ENCODE data around the gene ZNF682. TPM values are rescaled to one million over a fixed set of nuclear protein-coding genes. Genes with fewer than 3 reads are reported as not detected.

The ZNF682 gene
- total RNA-seq, 1 experiment from 2014 or later: 3.9 TPM

GRCh38 chr19:19956434-19957075 is 82.8 kb downstream of the ZNF682 start:
- Histone ChIP-seq H3K79me2 (ENCODE audit: low read depth) (no peaks in the 10 kb centered on the region), H3K9me3 (ENCODE audit: insufficient read depth, low read depth) (no peaks in the 10 kb centered on the region), H3K9me2 (ENCODE audit: insufficient read depth) (no peaks in the 10 kb centered on the region), H3K36me3 (ENCODE audit: low read depth) (no peaks in the 10 kb centered on the region), H3K27me3 (ENCODE audit: insufficient read depth, low read depth) (peaks cover 9% of the 10 kb centered on the region; the same call in 1 of the 2 replicates), H3K4me3 (no peak overlapping the region), H3K4me1 (replicated peaks; ENCODE audit: insufficient read depth) (no peaks in the 10 kb centered on the region), H3K4me2 (no peak overlapping the region), H3K27ac (no peak overlapping the region), H2AFZ (no peak overlapping the region), H3F3A (ENCODE audit: insufficient read depth, low read depth) (no peaks in the 10 kb centered on the region), H4K20me1 (ENCODE audit: insufficient read depth) (no peaks in the 10 kb centered on the region)
- no peak for TF ChIP-seq EZH2 (IDR thresholded peaks at IDR 0.05; ENCODE audit: low read depth)
- TF ChIP-seq, protein P1, sequence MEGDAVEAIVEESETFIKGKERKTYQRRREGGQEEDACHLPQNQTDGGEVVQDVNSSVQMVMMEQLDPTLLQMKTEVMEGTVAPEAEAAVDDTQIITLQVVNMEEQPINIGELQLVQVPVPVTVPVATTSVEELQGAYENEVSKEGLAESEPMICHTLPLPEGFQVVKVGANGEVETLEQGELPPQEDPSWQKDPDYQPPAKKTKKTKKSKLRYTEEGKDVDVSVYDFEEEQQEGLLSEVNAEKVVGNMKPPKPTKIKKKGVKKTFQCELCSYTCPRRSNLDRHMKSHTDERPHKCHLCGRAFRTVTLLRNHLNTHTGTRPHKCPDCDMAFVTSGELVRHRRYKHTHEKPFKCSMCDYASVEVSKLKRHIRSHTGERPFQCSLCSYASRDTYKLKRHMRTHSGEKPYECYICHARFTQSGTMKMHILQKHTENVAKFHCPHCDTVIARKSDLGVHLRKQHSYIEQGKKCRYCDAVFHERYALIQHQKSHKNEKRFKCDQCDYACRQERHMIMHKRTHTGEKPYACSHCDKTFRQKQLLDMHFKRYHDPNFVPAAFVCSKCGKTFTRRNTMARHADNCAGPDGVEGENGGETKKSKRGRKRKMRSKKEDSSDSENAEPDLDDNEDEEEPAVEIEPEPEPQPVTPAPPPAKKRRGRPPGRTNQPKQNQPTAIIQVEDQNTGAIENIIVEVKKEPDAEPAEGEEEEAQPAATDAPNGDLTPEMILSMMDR (conservative IDR thresholded peaks at IDR 0.05): no peak
- intact Hi-C loops (cut with micrococcal nuclease; ENCODE audit: unreplicated experiment): loop anchor here (10.0 kb wide), 1 partner anchor 312 kb away; the partner anchor contains the start of gene GMIP
- CTCF ChIA-PET: no interaction called here
- POLR2A ChIA-PET (ENCODE audit: unreplicated experiment): no interaction called here
- DNase-seq: no peak
- BruUV-seq (replicated peaks): no TSS peak

DNA sequence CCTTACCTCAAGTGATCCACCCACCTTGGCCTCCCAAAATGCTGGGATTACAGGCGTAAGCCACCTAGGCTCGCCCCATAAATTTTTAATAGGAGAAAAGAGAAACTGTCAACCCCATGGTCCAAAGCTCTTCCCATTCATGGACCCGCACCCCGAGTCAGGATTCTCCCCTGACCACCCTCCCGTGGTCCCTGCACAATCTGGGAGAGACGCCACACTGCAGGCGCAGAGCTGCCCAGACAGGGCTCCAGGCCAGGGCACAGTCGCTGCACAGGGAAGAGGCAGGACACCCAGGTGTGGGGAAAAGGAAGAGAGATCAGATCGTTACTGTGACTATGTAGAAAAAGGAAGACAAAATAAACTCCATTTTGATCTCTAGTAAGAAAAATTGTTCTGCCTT is 84.1 kb downstream of the ZNF682 start:
- no peaks in the 10 kb centered on the region for H3F3A ChIP-seq (ENCODE audit: insufficient read depth, low read depth)
- POLR2A ChIA-PET (ENCODE audit: unreplicated experiment): no interaction called here
- H3K4me1 ChIP-seq (replicated peaks; ENCODE audit: insufficient read depth): no peaks in the 10 kb centered on the region
- no peaks in the 10 kb centered on the region for H3K79me2 ChIP-seq (ENCODE audit: low read depth)
- TF ChIP-seq EZH2 (IDR thresholded peaks at IDR 0.05; ENCODE audit: low read depth): no peak
- TF ChIP-seq, protein P1 (conservative IDR thresholded peaks at IDR 0.05): no peak
- no peaks in the 10 kb centered on the region for H3K36me3 ChIP-seq (ENCODE audit: low read depth)
- no peaks in the 10 kb centered on the region for H3K27me3 ChIP-seq (ENCODE audit: insufficient read depth, low read depth)
- no peaks in the 10 kb centered on the region for H3K9me2 ChIP-seq (ENCODE audit: insufficient read depth)
- no peaks in the 10 kb centered on the region for H4K20me1 ChIP-seq (ENCODE audit: insufficient read depth)
- H3K9me3 ChIP-seq (ENCODE audit: insufficient read depth, low read depth): no peaks in the 10 kb centered on the region; the same call in 1 of the 2 replicates
- intact Hi-C loops (cut with micrococcal nuclease; ENCODE audit: unreplicated experiment): loop anchor here (10.0 kb wide), 1 partner anchor 310 kb away; the partner anchor contains the start of gene GMIP
- BruUV-seq (replicated peaks): no TSS peak
- DNase-seq: no peak
- no peak overlapping the region for H3K4me3 ChIP-seq
- no peak overlapping the region for H3K27ac ChIP-seq
- CTCF ChIA-PET: interaction anchor here (0.6 kb wide), 1 partner anchor 306 kb away, joined by 4 read pairs; no protein-coding TSS in a partner anchor
- no peak overlapping the region for H3K4me2 ChIP-seq
- no peak overlapping the region for H2AFZ ChIP-seq

Other genes starting within 250 kb of the ZNF682 start
- 12.6 and 13.1 TPM in 2 replicates for gene ZNF506, start 217.8 kb downstream of the ZNF682 start, total RNA-seq (2021)
- 4.2 and 5.1 TPM in 2 replicates for gene ZNF253, start 173.6 kb downstream of the ZNF682 start, total RNA-seq (2021)
- 4.1 and 5.8 TPM in 2 replicates for gene ZNF93, start 138.6 kb downstream of the ZNF682 start, total RNA-seq (2021)
- 3.7 and 4.2 TPM in 2 replicates for gene ZNF90, start 38.5 kb upstream of the ZNF682 start, total RNA-seq (2021)
- 4.8 and 6.6 TPM in 2 replicates for gene ZNF486, start 127.7 kb upstream of the ZNF682 start, total RNA-seq (2021)